ENCODE measurements around the gene PTPRE.

Gene PTPRE

GRCh38 chr10:128054163-128054970 is 147.5 kb downstream of the PTPRE start:
- Histone ChIP-seq H3K27ac (ENCODE audit: low read depth in 2 of 2, low read length in 2 of 2) (peak overlapping the region in 1 of 2 donors; percentile 17), H3K36me3 (ENCODE audit: control insufficient read depth in 2 of 2, insufficient read depth in 2 of 2, low read length in 2 of 2) (peaks cover 33 to 48% of the 10 kb centered on the region in 2 donors), H3K4me1 (ENCODE audit: control insufficient read depth in 2 of 2, insufficient read depth in 2 of 2, low read length in 2 of 2) (no peaks in the 10 kb centered on the region), H3K27me3 (ENCODE audit: control insufficient read depth in 2 of 2, insufficient read depth in 2 of 2, low read length in 2 of 2) (no peaks in the 10 kb centered on the region), H3K9ac (ENCODE audit: low read depth in 1 of 2, low read length in 2 of 2) (no peak overlapping the region), H3K9me3 (ENCODE audit: control insufficient read depth in 2 of 2, low read length in 2 of 2) (no peaks in the 10 kb centered on the region), H3K4me3 (ENCODE audit: low read length in 2 of 2) (no peak overlapping the region)

- Histone ChIP-seq H3K4me1 (ENCODE audit: control insufficient read depth in 2 of 2, insufficient read depth in 2 of 2, low read length in 2 of 2) (peaks cover 0 to 3% of the 10 kb centered on the region in 2 donors), H3K4me3 (ENCODE audit: low read length in 2 of 2) (no peak overlapping the region), H3K9ac (ENCODE audit: low read depth in 1 of 2, low read length in 2 of 2) (no peak overlapping the region), H3K27ac (ENCODE audit: low read depth in 2 of 2, low read length in 2 of 2) (peak overlapping the region in 1 of 2 donors; percentile 17), H3K36me3 (ENCODE audit: control insufficient read depth in 2 of 2, insufficient read depth in 2 of 2, low read length in 2 of 2) (peaks cover 34 to 50% of the 10 kb centered on the region in 2 donors), H3K27me3 (ENCODE audit: control insufficient read depth in 2 of 2, insufficient read depth in 2 of 2, low read length in 2 of 2) (no peaks in the 10 kb centered on the region), H3K9me3 (ENCODE audit: control insufficient read depth in 2 of 2, low read length in 2 of 2) (no peaks in the 10 kb centered on the region)
These were observed 148.4 kb downstream of the PTPRE start for GRCh38 chr10:128055061-128055868.

DNA sequence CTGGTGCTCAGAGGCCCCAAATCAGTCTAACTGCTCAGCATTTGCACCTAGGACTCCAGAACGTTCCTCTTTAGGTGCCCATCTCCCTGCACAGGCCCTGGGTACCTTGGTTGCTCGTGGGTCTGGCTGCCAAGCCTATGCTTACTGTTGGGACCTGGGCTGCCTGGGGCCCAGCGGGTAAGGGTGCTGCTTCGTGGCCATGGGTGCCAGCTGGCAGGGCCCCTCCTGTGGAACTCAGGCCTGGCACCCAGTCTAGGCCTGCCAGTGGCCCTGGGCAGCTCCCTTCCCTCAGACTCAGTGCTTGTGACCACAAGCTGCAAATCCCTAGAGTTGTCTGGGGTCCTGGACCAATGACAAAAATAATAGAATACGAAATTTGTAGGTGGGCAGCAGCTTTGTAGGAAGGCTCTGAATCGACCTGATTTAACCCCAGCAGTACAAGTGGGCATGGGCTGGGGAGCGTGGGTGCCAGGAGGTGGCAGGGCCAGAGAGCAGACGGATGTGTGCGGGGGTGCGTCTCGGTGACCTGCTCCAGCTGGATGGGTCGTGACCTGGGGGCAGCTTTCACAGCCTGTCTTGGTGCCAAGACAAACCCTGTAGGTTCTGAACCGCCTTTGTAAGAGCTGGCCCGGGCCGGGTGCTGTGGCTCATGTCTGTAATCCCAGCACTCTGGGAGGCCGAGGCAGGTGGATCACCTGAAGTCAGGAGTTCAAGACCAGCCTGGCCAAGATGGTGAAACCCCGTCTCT is 149.6 kb downstream of the PTPRE start:
- Histone ChIP-seq H3K4me3 (ENCODE audit: low read length in 2 of 2) (no peak overlapping the region), H3K9ac (ENCODE audit: low read depth in 1 of 2, low read length in 2 of 2) (no peak overlapping the region), H3K27ac (ENCODE audit: low read depth in 2 of 2, low read length in 2 of 2) (no peak overlapping the region), H3K27me3 (ENCODE audit: control insufficient read depth in 2 of 2, insufficient read depth in 2 of 2, low read length in 2 of 2) (no peaks in the 10 kb centered on the region), H3K36me3 (ENCODE audit: control insufficient read depth in 2 of 2, insufficient read depth in 2 of 2, low read length in 2 of 2) (peaks cover 36 to 61% of the 10 kb centered on the region in 2 donors), H3K4me1 (ENCODE audit: control insufficient read depth in 2 of 2, insufficient read depth in 2 of 2, low read length in 2 of 2) (peaks cover 0 to 3% of the 10 kb centered on the region in 2 donors), H3K9me3 (ENCODE audit: control insufficient read depth in 2 of 2, low read length in 2 of 2) (no peaks in the 10 kb centered on the region)

GRCh38 chr10:128058106-128058749 is 151.3 kb downstream of the PTPRE start:
- Histone ChIP-seq H3K27ac (ENCODE audit: low read depth in 2 of 2, low read length in 2 of 2) (no peak overlapping the region), H3K36me3 (ENCODE audit: control insufficient read depth in 2 of 2, insufficient read depth in 2 of 2, low read length in 2 of 2) (peaks cover 31 to 50% of the 10 kb centered on the region in 2 donors), H3K9me3 (ENCODE audit: control insufficient read depth in 2 of 2, low read length in 2 of 2) (no peaks in the 10 kb centered on the region), H3K27me3 (ENCODE audit: control insufficient read depth in 2 of 2, insufficient read depth in 2 of 2, low read length in 2 of 2) (no peaks in the 10 kb centered on the region), H3K4me1 (ENCODE audit: control insufficient read depth in 2 of 2, insufficient read depth in 2 of 2, low read length in 2 of 2) (peaks cover 4% of the 10 kb centered on the region in 2 donors), H3K9ac (ENCODE audit: low read depth in 1 of 2, low read length in 2 of 2) (no peak overlapping the region), H3K4me3 (ENCODE audit: low read length in 2 of 2) (no peak overlapping the region)

DNA sequence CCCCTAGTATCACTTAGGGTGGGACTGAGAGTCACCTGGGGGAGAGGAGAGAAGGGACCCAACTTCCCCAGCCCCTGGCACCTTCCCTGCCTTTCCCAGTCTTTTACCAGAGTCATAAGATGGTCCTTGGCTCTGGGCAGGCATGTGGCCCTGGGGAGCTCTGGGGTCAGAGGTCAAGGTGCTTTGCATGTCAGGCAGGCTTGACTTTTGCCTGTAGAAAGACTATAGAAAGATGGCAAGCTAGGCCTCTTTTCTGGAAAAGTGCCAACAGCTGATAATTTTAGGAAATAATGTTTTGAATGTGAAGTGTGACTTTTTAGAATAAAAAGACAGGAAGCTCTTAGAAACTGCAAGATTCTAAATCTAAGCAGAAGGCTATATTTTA is 151.8 kb downstream of the PTPRE start:
- H3K4me1 ChIP-seq (ENCODE audit: control insufficient read depth in 2 of 2, insufficient read depth in 2 of 2, low read length in 2 of 2), result peaks cover 4 to 9% of the 10 kb centered on the region in 2 donors

GRCh38 chr10:128059266-128059981 is 152.5 kb downstream of the PTPRE start:
- H3K4me3 ChIP-seq (ENCODE audit: low read length in 2 of 2), result no peak overlapping the region
- no peaks in the 10 kb centered on the region for H3K9me3 ChIP-seq (ENCODE audit: control insufficient read depth in 2 of 2, low read length in 2 of 2)
- H3K36me3 ChIP-seq (ENCODE audit: control insufficient read depth in 2 of 2, insufficient read depth in 2 of 2, low read length in 2 of 2), result peaks cover 31 to 48% of the 10 kb centered on the region in 2 donors
- H3K9ac ChIP-seq (ENCODE audit: low read depth in 1 of 2, low read length in 2 of 2), result no peak overlapping the region
- H3K4me1 ChIP-seq (ENCODE audit: control insufficient read depth in 2 of 2, insufficient read depth in 2 of 2, low read length in 2 of 2), result peaks cover 9 to 16% of the 10 kb centered on the region in 2 donors
- peak overlapping the region in 1 of 2 donors; percentile 23 for H3K27ac ChIP-seq (ENCODE audit: low read depth in 2 of 2, low read length in 2 of 2)
- no peaks in the 10 kb centered on the region for H3K27me3 ChIP-seq (ENCODE audit: control insufficient read depth in 2 of 2, insufficient read depth in 2 of 2, low read length in 2 of 2)

More for the DNA sequence above, 151.8 kb downstream of the PTPRE start:
- no peak overlapping the region for H3K9ac ChIP-seq (ENCODE audit: low read depth in 1 of 2, low read length in 2 of 2)
- no peaks in the 10 kb centered on the region for H3K9me3 ChIP-seq (ENCODE audit: control insufficient read depth in 2 of 2, low read length in 2 of 2)
- H3K4me3 ChIP-seq (ENCODE audit: low read length in 2 of 2), result no peak overlapping the region
- no peak overlapping the region for H3K27ac ChIP-seq (ENCODE audit: low read depth in 2 of 2, low read length in 2 of 2)
- peaks cover 31 to 50% of the 10 kb centered on the region in 2 donors for H3K36me3 ChIP-seq (ENCODE audit: control insufficient read depth in 2 of 2, insufficient read depth in 2 of 2, low read length in 2 of 2)
- no peaks in the 10 kb centered on the region for H3K27me3 ChIP-seq (ENCODE audit: control insufficient read depth in 2 of 2, insufficient read depth in 2 of 2, low read length in 2 of 2)

GRCh38 chr10:128059982-128060293 is 153.0 kb downstream of the PTPRE start:
- Histone ChIP-seq H3K27ac (ENCODE audit: low read depth in 2 of 2, low read length in 2 of 2) (peak overlapping the region in 1 of 2 donors; percentile 23), H3K4me1 (ENCODE audit: control insufficient read depth in 2 of 2, insufficient read depth in 2 of 2, low read length in 2 of 2) (peaks cover 10 to 18% of the 10 kb centered on the region in 2 donors), H3K9me3 (ENCODE audit: control insufficient read depth in 2 of 2, low read length in 2 of 2) (no peaks in the 10 kb centered on the region), H3K4me3 (ENCODE audit: low read length in 2 of 2) (no peak overlapping the region), H3K36me3 (ENCODE audit: control insufficient read depth in 2 of 2, insufficient read depth in 2 of 2, low read length in 2 of 2) (peaks cover 27 to 51% of the 10 kb centered on the region in 2 donors), H3K9ac (ENCODE audit: low read depth in 1 of 2, low read length in 2 of 2) (no peak overlapping the region), H3K27me3 (ENCODE audit: control insufficient read depth in 2 of 2, insufficient read depth in 2 of 2, low read length in 2 of 2) (no peaks in the 10 kb centered on the region)

GRCh38 chr10:128060341-128061250 is 153.7 kb downstream of the PTPRE start:
- Histone ChIP-seq H3K9ac (ENCODE audit: low read depth in 1 of 2, low read length in 2 of 2) (no peak overlapping the region), H3K27ac (ENCODE audit: low read depth in 2 of 2, low read length in 2 of 2) (peak overlapping the region in 1 of 2 donors; percentile 23), H3K4me1 (ENCODE audit: control insufficient read depth in 2 of 2, insufficient read depth in 2 of 2, low read length in 2 of 2) (peaks cover 10 to 18% of the 10 kb centered on the region in 2 donors), H3K9me3 (ENCODE audit: control insufficient read depth in 2 of 2, low read length in 2 of 2) (no peaks in the 10 kb centered on the region), H3K27me3 (ENCODE audit: control insufficient read depth in 2 of 2, insufficient read depth in 2 of 2, low read length in 2 of 2) (no peaks in the 10 kb centered on the region), H3K4me3 (ENCODE audit: low read length in 2 of 2) (no peak overlapping the region), H3K36me3 (ENCODE audit: control insufficient read depth in 2 of 2, insufficient read depth in 2 of 2, low read length in 2 of 2) (peaks cover 20 to 45% of the 10 kb centered on the region in 2 donors)
